Ecto neural progenitor cell (in vitro differentiated cells): ENCODE measurements around the gene SP3.
A peak's percentile ranks its signal among the peaks of the same experiment; 100 is the strongest.

Experiments used
- DNase-seq: peaks from one replicate; pipeline ENCODE4 v3.0.0-alpha.2; 2018; ENCODE audit warnings: low spot score

The SP3 gene

DNA sequence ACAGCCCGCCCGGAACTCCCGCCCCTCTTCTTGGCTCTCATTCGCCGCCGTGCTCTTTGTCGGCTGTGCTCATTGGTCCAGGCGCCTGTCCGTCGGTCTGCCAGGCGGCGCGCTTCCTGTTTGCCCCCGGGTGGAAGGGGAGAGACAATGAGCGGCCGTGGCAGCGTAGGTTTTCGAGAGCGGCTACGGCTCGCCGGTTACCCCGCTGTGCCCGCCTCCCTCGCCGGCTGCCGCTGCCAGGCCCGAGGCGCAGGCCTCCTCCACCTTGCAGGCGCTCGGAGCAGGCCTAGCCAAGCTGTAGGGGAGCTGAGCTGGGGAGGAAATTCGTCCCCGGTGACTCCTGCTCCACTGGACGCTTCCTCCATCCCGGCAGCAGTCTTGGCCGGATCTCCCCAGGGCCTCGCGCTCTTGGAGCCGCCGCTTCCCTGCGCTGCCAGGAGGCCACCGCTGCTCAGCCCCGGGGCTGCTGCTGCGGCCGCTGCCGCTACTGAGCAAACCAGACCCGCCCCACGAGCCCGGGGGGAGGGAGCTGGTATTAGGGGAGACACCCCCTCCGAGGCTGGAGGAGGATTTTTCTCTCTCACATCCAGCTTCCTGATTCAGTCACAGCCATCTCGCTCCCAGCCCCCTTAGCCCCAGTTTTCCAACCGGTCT, at the start of gene SP3:
Gene SP3 (minus strand): TSS at position 2 of the 654 bp plus-strand sequence. CDS start 202 bp downstream, outside the sequence.
- peak; percentile 98 for DNase-seq

DNA sequence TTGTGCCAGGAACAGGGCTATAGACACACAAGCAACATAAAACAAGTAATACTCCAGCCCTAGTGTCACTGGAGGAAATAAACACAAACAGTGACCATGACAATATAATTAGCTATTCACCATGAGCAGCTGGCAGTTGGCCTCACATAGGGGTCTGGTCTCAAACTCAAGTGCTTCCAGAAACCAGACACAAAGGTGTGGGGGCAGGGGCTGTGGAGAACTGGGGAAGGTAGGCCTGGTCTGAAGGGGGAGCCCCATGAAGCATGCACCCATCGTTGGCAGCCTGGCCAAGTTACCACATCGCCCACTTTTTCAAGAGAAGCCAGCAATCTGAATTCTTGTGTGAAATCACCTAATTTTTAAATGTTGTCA, 49.5 kb upstream of the SP3 start:
- no peak for DNase-seq

DNA sequence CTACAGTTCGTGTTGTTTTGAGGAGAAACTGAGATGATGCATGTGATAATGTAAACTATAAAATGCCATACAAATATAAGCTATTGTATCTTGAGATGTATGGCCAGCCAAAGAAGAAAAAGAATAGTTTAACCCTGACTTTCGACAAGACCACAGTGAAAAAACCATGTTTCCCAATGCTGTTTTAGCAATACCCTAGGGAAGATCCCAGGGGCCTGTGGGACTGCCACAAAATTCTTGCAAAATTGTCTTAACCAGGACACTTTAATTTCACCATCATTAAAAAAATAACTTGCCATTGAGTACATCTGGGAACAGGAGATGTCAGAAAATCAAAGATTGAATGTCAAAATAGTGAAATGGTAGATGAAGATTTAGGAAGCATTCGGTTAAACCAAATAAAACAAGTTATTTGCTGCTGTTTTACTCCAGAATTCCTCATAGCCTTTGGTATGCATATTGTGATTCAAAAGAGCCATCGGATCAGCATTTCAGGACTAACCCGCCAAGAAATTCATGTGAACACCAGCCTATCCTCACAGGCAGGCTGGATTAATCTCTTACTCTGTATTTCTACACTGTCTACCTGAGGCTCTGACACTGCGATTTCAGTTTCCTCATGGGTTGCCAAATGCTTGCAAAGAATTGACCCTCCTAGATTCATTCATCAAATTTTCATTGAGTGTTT, 49.0 kb upstream of the SP3 start:
- DNase-seq = no peak

DNA sequence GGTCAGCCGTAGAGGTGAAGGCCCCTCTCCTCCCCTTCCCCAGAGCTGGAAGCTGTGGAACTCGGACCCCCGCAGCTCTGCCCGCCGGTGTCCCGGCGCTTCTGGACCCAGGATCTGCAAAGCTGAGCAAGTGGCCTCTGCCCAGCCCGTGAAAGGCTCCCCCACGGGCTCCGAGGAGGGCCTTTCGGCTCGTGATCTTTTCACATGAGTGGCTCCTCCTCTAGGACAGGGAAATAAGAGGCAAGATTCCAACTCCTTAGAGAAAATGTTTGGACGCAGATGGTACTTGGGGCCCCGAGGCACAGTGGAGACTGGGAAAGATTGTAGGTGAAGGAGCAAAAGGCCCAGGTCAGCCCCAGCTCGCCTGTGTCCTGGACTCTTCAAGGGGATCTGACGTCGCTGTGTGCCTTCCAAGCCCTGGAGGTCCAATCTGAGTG, 48.2 kb upstream of the SP3 start:
- peak; percentile 68 for DNase-seq

DNA sequence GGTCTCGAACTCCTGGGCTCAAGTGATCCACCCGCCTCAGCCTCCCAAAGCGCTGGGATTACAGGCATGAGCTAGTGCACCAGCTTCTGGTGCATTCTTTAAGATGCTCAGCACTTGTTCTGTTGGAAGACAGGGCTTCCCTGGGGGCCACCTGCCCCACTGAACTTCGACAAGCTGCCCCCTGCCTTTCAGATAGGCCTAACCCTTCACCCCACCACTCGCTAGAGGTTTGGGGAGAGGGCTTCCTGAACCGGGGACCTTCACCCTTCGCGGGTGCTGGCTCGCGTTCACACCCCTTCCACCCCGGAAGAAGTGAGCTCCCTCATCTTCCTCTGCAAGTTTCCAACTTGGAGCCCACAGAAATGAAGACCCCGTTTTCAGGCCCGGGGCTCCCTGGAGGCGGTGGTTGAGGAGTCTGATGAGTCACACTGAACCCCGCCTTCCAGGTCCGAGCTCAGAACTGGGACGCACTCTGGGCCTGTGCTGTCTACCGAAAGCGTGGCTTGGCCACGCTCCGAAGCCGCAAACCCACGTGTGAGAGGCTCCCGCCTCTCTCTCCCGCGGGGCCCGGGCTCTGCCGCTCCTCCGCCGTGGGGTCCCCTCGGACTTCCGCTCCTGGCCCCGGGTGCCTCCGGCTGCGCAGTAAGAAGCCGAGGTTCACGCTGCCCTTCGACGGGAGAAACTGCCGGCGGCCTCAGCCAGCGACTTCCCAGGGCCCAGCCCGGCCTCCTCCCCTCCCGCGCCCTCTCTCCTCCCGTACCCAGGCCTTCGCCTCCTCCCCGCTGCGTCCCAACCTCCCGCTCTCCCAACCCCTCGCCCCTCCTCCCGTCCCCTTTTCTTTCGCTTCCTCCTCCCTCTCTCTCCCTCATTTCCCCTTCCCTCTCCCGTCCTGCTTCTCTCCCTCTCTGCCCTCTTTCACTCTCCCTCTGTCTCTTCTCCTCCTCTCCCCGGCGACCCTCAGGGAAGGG, 47.5 kb upstream of the SP3 start:
- peak; percentile 79 for DNase-seq

DNA sequence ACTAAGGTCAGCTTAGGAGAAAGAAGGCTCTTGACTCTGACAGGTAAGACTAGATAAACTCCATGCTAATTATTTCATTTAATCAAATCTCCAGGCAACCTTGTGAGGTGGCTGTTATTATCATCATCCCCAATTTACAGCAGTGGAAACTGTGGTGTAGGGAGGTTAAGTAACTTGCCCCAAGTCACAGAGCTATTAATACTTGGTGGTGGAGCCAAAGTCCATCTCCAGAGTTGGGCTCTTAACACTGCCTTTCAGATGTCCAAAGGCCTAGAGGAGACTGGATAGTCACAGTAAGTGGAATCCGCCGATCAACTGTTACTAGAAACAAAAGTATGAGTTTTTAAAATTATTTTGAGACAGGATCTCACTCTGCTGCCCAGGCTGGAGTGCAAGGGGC, 46.6 kb upstream of the SP3 start:
- DNase-seq = no peak

DNA sequence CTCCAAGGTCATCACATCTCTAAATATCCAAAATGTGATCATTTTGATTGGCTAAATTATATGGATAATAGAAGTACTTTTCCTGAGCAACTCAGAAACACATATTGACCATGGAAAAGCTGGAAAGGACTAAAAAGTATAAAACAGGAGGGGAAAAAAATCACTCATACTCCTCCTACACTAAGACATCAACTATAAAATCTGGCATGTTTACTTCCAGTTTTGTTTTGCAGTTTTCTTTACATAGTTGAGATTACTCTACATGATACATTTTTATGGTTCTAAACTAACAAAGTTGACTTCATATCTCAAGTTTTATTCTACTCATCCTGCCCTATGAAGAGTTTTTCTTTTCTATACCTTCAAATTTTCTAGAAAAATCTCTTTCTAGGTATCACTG, 46.0 kb upstream of the SP3 start:
- DNase-seq = no peak

DNA sequence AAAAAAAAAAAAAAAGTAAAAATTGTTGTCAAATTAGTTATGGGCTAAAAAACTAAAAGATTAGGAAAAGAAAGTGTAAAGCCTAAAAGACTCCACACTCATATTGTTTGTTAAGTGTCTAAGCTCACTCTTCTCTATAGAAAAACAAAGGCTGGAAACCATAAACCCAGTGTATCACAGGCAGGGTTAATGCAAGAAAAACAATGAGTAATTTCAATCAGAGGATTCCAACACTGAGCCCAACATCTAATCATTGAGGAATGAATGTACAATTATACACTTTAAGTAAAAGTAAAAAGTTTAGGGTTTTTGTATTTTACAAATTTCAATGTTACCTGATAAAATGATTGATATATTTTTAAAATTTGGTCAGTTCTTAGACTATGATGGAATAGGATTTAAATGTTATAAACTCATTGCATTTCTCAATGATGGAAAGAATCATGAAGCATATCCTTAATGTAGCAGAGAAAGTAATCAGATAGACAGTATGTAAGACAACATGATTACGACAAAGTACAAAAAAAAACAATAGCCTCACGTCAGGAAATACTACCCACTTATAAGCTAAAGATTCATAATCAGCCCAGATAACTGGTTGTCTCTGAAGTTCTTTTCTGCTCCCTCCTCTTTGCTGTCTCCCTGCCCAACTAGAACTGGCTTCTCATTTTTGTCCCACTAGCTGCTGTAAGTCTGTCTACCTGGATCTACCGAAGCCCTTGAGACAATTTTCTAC, 44.5 kb upstream of the SP3 start:
- DNase-seq = no peak

DNA sequence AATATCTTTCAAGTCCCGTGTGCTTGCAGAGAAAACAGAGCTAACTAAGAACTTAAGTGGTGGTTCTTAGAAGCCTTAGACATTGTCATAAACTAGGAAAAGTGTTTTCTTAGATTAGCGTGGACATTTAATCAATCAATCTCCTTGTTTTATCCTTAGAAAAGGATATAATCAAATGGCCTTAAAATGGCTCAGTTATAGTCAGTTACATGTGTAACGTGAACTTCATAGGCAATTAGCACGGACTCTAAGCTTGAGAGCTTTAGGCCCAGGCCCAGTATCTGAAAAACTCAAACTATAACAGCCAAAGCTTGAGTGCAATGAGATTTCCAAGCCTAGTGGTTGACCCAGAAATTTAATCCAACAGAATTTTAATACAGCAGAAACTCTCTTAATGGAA, 43.5 kb upstream of the SP3 start:
- no peak for DNase-seq

DNA sequence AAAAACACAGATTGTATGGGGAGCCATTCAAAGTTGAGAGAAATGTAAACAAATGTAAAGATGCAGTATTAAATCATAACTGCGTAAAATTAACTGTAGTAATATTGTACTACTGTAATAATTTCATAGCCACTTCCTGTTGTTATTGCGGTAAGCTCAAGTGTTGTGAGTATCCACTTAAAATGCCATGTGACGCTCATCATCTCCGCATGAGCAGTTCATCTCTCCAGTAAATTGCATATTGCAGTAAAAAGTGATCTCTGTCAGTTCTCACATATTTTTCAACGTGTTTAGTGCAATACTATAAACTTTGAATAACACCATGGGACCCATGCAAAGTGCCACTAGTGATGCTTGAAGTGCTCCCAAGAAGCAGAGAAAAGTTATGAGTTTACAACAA, 41.8 kb upstream of the SP3 start:
- no peak for DNase-seq

DNA sequence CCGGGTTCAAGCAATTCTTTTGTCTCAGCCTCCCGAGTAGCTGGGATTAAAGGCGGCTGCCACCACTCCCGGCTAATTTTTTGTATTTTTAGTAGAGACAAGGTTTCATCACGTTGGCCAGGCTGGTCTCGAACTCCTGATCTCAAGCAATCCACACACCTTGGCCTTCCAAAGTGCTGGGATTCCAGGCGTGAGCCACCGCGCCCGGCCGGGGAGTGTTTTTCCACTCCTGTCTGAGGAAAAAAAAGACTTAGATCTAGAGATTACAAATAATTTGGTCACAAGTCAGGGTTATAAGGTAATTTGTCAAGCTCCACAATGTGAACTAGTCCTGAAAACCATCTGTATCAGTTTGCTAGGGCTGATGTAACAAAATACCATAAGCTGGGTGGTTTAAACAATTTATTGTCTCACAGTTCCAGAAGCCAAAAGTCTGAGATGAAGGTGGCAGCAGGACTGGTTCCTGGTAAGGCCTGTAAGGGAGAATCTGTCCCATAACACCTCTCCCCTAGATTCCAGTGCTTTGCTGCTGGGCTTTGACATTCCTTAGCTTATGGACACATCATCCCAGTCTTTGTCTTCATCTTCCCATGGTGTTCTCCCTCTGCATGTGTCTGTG, 40.7 kb upstream of the SP3 start:
- no peak for DNase-seq

DNA sequence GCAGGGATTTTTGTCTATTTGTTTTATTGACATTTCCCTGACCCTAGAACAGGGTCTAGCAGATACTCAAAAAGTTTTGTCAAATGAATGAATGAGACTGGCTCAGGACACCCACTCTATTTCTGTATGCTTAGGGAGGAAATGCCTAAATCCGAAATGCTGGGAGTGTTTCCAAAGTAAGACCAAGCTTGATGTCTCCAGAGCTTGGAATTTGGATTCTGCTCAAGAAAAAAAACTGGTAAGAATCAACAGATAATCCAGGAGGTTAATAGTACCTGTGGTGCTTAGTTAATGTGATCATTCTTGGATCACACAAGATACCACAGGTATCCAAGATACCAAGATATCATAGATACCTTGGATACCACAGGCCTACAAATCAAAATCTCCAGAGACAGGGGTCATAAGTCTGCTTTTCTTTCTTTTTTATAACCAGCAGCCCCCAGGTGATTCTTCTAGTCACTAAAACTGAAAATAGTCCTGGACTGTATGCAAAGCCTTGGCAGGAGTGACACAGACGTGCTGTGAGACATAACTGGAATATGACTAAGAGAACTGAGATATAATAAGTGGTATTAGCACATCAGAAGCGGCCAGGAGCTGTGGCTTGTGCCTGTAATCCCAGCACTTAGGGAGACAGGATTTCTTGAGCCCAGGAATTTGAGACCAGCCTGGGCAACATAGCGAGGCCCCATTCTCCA, 39.9 kb upstream of the SP3 start:
- DNase-seq = no peak

DNA sequence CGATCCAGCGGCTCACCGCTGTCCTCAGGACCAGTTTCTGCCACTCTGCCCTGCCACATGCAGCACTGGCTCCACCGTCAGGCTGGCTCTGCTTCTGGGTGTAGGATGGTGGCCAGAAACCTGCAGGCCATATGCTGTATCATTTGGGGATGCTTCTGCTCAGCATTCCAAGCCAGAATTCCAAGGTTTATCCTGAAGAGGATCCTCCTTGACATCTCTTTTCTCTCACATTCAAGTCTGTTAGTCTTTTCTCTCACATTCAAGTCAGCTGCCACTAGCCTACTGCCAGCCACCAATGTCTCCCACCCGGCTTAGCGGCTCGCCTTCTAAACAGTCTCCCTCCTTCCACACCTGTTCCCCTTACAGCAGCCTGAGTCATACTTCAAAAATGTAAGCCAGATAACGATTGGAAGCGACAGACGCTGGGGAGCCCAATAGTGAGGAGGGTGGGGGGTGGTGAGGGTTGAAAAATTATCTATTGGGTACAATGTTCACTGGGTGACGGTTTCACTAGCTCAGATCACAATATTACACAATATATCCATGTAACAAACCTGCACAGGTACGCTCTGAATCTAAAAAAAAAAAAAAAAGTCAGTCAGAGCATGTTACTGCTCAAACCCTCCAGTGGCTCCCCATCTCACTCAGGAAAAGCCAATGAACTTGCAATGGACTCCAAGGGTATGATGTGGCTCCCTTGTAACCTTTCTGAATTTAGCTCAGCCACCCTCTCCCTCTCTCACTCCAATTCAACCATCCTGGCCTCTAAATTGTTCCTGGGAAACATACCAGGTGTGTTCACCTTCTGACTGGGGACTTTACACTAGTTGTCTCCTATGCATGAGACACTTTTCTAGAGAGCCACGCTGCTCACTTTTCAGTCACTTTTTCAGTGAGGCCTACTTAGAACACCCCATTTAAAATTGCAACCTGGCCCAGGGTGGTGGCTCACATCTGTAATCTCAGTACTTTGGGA, 38.8 kb upstream of the SP3 start:
- DNase-seq = no peak

DNA sequence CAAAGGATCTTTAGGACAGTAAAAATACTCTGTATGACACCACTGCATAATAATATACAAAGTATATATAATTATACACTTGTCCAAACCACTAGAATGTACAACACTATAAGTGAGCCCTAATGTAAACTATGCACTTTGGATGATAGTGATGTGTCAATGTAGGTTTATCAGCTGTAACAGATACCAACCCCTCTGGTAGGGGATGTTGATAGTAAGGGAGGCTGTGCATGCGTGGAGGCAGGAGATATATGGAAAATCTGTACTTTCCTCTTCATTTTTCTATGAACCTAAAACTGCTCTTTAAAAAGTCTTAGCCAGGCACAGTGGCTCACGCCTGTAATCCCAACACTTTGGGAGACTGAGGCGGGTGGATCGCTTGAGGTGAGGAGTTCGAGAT, 37.5 kb upstream of the SP3 start:
- no peak for DNase-seq

DNA sequence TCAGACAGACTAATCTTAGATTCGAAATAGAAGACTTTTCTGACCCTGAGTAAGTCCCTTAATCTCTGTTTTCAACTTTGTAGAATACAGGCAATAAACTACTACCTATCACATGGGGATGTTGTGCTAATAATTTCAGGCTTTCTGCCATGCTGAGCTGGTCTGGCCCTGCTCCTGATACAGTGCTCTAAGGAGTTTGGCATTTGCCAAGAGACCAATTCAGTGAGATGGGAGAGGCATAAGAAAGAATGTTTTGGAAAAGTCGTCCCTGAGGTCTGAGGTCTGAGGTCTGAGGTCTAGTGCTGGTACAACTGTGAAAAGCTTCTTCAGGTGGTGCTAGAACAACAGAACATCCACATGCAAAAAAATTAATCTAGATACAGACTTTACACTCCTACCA, 35.9 kb upstream of the SP3 start:
- no peak for DNase-seq

DNA sequence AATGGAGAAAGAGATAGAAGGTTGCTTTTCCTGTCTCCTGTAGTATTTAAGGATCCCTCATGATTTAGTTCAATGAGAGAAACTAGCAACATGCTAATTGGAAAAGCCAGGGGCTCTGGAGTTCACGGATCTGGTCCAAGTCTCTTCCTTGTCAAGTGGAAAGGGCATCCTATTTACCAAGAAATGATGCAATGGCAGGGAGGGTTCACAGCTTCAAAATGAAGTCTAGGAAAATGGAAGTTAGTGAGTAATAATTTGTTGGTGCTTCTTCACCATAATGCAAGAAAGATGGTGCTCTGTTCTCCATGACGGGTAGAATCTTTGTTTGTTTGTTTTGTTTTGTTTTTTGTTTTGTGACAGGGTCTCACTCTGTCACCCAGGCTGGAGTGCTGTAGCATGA, 34.6 kb upstream of the SP3 start:
- no peak for DNase-seq

DNA sequence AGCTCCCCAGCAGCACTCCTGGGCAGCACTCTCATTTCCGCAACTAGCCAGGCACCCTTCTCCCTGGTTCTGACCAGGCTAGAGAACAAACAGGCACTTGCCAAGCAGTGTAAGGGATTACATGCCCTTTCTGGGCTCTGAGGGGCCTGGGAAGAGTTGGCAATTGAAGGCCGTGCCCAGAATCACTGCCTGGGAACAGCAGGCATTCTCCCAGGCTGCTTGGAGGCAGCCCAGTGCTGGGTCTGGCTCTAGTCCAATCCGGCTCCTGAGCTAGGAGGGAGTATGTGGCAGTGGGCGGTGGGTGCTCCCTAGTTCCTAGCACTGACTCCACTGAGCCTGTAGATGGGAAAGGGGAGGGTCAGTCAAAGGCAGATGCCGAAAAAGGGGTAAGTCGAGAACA, 34.1 kb upstream of the SP3 start:
- DNase-seq = no peak

DNA sequence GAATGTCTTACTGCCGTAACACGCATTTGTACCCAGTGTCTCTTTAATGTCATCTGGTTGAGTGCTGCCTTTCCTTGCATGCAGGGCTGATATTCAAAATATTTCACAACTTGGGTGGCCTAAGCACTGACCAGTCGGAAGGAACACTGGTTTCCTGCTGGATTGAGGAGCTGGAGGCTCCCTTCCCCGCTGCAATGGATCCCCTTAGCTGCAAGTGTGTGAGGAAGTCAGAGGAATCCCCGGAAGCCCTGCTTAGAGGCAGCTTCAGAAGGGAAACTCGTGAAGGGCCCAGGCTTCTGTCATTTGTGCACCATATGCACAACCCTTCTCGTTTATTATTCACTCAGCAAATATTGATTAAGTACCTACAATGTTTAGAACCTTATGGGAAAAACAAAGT, 33.2 kb upstream of the SP3 start:
- DNase-seq = no peak

DNA sequence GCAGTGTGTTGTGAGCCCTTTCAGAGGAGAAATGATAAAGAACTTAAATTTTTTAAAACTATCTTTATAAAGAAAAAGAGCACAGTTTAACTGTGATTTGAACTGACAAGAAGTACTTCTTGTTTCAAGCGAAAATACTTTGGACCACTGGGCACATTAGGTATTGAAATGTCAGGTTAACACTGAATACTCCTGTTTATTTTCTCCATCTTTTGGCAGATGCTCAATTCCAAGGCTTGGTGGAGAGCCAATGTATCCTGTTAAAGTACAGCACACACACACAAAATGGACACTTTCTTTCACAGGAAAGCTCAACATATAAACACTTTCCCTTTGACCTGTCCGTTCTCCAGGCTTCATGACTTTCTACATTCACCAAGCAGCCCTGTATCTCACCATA, 32.6 kb upstream of the SP3 start:
- DNase-seq = no peak

DNA sequence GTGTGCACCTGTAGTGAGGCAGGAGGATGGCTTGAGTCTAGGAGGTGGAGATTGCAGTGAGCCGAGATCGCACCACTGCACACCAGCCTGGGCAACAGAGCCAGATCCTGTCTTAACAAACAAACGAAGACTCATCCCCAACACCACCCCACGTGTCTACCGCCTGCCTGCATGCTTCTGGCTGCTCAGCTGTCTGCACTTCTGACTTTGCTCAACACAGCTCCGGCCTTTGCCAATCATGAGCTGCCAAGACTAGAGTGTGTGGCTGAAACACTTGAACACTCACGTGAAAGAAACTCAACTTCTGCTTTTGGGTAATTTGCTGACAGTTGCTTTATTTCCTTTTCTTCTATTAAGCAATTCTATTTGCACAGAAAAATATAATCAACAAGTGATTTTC, 32.1 kb upstream of the SP3 start:
- no peak for DNase-seq
